HG03520 (cell line): ENCODE measurements around the gene ELFN1.

Experiments used
- ATAC-seq: cut with Tn5 transposase; IDR thresholded peaks from one replicate; pipeline ENCODE4 v1.9.1; 2021; ENCODE audit warnings: mild to moderate bottlenecking, moderate library complexity; ENCODE audit not compliant: unreplicated experiment

ELFN1 gene

DNA sequence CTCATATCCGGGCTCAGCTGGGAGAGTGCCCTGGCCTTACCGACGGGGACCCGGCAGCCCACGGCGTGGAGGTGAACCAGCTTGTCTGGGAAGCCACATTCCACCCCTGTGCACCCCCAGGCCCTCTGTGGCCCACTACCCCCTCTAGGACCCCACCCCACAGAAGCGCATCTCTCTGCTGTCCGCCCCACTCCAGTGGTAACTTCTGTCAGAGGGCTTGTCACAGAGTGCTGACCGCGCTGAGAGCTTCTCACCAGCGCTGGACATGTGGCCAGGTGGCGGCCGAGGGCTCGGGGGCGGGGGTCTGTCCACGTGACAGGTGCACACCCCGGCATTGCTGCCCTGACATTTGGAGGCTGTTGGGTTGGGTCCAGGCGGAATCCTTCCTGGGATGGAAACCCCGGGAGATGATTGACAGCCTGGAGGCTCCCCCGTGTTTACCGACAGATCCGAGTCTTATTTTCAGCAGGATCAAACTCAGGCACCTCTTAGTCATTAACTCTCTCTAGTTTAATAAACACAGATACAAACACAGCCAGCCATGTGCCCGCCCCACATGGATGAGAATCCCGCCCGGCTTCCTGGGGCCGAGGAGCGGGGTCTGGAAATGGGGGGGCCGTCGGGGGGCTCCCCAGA, 5.1 kb downstream of the ELFN1 start:
- no peak for ATAC-seq

DNA sequence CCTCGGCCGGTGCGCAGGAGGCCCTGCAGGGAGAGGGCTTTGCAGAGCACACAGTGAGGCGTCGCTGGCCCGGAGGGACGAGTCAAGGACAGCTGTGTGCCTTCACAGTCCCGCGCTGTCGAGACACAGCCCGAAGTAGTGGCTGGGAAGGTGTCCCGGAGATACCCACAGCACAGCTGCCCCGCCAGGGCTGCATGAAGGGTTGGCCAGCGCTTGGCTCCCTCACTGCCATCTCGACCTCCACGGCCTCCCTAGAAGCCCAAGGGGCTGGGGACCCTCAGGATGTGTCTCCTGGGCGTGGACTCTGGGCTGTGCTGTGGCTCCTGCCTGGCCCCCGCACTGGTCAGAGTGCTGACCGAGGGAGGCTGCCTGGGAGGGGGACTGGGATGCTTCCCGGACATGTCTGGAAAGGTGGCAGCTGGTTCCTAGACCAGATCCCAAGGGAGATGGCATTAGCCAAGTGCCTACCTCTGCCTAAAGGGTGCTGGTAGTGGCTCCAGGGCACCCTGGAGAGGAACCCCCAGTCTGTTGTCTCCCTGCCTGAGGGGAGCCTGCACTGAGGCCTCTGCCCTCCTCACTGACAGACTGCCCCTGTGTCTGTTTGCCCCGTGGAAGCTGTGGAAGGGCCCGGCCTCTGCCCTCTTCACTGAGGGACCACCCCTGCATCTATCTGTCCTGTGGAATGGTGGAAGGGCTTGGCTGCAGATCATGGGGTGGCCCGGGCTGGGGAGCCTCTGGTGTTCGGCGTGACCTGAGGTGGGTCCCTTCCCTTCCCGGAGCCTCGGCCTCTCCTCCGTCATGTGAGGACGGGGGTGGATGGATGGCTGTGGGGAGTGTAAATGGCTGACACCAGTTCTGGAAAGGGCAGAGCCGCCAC, 5.8 kb downstream of the ELFN1 start:
- ATAC-seq: no peak

DNA sequence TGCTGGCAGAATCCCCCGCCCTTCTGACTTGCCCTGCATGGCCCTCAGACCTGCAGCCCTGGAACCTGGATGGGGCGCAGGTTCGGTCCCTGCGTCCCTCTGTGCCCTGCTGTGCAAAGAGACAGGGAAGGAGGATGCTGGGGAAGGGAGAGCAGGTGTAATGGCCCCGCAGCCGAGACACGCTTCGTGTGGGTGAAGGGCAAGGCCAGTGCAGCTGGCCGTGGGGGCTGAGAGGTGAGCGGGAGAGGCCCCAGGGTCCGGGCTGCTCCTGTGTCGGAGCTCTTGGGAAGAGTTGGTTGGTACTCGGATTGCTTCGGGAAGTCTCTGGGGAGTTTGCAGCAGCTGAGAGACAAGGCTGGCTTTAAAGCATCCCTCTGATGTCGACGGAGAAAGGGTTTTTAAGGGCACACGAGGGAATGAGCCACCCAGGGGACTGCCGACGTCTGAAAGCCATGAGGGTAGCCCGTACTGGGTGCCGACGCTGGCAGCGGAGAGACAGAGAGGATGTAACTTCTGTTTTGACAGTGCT, 6.5 kb downstream of the ELFN1 start:
- ATAC-seq: no peak

DNA sequence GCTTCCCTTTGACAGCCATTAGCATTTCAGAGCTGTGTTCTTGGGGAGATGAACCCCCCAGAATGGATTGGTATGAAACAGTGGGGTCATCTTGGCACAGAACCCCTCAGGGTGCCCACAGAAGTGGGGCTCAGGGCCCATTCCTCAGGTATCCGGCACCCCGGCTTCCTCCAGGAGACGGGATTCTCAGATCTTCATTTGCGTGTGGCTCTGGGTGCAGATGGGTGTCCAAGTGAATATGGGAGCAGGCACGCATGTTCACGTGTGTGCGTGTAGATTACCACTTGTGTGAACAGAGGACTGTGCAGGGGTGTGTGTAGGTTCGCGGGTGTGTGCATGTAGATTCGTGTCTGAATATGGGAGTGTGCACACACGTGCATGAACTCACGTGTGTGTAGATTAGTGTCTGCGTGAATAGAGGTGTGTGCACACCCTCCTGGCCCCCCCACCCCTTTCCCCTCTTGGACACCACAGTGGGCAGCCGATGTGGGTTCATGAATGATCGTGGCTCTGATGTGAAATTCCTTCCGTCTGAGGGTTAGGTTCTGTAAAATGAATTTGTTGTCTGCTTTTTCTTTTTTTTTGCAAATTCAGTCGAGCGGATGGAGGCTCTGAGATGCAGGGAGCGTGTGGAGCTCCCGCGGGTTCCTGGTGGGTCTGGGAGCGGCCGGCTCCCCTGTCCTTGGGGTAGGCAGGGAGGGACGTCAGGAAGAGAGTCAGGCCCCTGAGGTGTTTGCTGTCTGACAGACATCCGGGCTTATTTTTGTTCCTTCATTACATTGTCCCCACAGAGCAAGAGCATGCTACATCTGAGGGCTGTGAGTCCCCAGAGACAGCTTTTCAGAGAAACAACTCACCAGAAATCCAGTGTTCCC, 7.4 kb downstream of the ELFN1 start:
- no peak for ATAC-seq

DNA sequence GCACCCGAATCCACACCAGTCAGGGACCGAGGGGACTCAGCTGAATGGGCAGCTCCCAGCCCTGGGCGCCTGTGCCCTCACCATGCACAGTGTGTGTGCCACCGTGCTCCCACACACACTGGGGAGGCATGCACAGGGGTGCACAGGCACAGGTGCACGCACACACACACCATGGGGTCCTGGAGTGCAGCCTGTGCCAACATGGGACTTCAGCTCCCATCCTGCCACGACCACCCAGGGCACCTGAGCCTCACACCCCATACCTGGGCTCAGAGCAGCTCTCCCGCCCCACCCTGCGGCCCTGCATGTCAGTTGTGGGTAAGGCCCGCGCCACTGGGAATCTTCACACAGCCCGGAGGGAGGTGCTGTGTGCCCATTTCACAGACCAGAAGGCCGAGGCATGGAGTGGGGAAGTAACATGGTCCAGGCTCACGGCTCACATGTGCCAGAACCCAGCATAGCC, 8.0 kb downstream of the ELFN1 start:
- no peak for ATAC-seq

DNA sequence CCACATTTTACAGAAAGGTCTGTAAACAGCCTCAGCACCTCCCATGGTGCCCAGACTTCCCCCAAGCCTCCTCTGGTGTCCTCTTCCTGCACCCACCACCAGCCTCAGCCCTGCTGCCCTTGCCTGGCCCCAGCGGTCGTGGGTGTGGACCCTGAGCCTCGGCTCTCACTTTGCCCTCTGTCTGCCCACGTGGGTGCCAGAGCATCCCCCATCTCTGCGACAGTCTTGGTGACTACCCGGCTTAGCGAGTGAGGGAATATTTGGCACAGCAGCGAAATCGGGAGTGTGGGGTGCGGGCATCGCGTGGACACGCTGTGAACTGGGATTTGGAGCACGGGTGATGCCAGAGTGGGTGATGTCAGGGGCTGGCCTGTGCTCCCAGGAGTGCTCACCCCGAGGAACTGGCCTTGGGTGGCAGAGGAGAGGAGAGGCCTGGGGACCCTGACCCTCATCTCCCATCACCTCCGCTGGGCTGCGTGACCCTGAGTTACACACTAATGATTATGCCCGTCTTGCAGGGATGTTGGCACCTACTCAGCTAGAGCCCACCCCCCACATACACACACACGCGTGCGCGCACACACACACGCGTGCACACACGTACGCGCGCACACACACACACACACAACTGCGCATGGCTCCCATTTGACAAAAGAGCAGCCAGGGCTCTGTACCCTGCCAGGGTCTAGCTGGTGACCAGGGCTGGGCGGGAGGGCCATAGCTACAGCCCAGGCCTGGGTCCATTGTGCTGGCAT, 8.7 kb downstream of the ELFN1 start:
- no peak for ATAC-seq

DNA sequence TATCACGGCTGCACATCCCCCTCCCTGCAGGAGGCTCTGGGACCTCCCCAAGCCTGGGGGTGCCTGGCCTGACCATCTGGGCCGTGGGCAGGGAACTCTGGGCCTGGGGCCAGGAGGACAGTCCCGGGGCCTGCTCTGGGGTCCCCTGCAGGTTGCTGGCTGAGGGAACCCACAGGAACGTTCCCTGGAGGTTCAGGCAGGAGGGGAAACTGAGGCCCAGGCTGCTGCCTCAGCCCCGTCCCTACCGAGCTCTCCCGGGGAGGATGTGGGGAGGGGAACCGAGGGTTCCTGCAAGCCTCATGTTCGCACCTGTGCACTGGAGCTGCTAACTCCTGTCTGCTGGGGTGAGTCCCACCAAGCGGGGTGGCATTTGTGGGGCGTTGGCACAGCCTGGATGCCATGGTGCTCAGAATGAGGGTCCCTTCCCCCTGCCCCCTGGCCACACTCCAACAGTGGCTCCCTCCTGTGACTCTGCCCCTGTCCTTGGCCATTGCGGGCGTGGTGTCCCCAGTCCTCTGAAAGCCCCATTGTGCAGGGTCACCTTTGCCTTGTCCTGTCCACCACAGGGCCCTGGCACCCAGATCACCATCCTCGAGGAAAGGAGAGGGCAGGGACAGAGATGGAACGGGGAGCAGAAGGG, 9.4 kb downstream of the ELFN1 start:
- no peak for ATAC-seq

DNA sequence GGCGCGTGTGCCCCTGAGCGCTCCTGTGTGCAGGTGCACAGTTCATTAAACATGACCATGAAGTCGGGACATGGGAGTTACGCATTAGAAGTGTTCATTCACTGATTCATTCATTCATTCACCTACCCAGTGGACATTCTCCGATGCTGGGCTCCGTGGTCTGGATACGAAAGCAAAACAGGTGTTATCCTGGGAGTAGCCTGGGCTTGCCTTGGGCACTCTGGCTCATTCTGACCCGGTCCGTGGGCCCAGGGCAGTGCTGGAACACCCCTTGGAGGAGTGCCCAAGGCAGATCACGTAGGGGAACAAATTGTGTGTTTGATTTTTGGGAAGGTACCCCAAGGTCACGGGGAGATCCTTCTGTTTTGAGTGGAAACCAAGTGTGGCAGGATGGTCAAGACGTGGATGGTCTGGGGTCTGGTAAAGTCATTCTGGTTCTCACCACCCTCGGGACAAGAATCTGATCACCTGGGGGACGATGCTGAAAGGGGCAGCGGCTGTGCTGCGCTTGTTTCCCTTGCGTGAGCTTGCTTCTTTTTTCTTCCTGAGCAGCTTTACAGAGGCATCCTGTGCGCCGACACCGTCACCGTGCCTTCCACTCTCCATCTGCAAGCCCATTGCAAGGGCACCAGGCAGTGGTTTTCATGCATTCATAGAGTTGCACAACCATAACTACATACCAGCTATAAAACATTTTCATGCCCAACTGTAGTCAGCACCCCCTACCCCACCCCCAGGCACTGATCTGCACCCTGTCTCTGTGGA, 10.1 kb downstream of the ELFN1 start:
- ATAC-seq: no peak

DNA sequence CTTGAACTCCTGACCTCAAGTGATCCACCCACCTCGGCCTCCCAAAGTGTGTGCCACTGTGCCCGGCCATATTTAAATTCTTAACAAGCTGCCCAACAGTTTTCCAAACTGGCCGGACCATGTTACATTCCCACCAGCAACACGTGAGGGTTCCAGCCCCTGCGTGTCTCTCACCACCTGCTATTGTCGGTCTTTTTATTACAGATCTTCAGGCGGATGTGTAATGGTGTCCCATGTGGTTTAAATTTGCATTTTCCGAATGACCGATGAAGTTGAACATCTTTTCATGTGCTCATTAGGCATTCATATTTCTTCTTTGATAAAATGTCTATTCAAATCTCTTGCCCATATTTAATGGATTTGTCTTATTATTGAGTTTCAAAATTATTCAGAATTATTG, 11.5 kb downstream of the ELFN1 start:
- no peak for ATAC-seq

DNA sequence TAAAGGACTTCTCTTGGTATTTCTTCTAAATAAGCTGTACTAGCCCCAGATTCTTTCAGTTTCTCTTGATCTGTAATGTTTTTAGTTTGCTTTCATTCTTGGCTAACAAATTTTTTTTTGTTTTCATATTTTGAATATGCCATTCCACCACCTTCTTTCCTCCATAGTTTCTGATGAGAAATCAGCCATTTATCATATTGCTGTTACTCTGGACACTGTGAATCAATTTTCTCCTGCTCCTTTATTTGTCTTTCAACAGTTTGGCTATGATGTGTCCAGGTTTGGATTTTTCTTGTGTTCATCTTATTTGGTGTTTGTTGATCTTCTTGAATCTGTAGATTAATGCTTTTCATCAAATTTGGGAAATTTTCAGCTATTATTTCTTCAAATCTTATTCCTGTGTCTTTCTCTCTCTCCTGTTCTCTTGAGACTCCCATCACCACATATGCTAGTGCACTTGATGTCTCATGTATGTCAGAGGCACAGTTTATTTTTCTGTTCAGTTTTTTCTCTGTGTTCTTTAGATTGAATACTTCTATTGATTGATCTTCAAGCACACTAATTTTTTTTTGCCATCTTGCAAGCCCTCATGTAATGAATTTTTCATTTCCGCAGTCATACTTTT, 15.0 kb downstream of the ELFN1 start:
- ATAC-seq: no peak

DNA sequence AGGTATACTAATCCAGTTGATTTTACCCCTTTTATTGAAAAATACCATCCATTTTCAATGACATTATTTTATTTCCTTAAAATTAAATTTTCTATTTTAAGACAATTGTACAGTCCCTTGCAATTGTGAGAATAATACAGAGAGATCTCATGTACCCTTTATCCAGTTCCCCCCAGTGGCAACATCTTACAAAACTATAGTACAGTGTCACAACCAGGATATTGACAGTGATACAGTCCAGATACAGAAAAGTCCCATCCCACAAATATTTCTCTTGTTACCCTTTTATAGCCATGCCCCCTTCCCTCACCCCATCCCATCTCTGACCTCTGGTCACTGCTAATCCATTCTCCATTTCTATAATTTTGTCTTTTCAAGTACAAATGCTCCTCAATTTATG, 18.5 kb downstream of the ELFN1 start:
- no peak for ATAC-seq

DNA sequence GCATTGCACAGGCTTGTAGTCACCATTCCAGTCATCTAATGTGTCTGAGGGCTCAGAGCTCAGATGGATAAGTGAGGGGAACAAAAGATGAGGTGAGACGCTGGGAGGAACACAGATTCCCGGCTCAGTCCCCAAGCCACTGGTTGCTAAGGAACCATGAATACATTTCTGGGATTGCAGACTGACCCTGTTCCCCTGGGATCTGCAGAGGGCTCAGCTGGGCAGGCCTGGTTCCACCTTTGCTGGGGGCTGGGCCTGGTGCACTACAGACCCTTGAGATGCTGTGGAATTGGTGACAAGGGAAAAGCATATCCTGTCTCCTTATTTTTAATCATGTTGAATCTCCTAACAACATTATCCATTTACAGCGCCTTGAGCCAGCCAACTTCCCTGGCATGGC, 19.2 kb downstream of the ELFN1 start:
- ATAC-seq: no peak

DNA sequence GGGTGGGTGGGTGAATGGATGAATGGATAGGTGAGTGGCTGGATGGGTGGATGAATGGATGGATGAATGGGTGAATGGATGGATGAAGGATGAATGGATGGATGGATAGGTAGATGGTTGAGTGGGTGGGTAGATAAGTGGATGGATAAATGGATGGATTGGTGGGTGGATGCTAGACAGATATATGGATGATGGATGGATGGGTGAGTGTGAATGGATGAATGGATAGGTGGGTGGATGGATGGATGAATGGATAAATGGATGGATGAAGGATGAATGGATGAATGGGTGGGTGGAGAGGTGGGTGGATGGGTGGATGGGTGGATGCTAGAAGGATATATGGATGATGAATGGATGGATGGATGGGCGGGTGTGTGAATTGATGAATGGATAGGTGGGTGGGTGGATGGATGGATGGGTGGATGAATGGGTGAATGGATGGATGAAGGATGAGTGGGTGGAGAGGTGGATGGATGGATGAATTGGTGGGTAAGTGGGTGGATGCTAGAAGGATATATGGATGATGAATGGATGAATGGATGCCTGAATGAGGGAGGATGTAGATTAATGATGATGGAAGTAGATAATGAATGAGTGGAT, 20.4 kb downstream of the ELFN1 start:
- ATAC-seq: no peak

DNA sequence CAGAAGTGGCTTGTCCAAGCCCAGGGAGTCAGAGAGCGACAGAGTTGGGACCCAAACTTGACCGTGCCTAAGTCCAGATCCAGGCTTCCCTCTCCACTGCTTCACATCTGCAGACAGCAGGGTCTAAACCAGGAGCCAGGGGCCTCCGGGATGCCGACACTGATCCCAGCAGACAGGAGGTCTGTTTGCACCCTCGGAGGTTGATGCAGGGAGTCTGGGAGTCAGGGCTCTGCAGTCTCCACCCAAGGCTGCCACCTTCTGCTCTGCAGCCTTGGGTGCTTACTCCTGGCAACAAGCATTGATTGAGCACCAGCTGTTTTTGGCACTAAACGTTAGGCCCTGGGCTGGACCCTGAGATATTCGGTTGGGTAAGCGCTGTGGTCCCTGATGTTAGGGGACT, 21.0 kb downstream of the ELFN1 start:
- no peak for ATAC-seq

DNA sequence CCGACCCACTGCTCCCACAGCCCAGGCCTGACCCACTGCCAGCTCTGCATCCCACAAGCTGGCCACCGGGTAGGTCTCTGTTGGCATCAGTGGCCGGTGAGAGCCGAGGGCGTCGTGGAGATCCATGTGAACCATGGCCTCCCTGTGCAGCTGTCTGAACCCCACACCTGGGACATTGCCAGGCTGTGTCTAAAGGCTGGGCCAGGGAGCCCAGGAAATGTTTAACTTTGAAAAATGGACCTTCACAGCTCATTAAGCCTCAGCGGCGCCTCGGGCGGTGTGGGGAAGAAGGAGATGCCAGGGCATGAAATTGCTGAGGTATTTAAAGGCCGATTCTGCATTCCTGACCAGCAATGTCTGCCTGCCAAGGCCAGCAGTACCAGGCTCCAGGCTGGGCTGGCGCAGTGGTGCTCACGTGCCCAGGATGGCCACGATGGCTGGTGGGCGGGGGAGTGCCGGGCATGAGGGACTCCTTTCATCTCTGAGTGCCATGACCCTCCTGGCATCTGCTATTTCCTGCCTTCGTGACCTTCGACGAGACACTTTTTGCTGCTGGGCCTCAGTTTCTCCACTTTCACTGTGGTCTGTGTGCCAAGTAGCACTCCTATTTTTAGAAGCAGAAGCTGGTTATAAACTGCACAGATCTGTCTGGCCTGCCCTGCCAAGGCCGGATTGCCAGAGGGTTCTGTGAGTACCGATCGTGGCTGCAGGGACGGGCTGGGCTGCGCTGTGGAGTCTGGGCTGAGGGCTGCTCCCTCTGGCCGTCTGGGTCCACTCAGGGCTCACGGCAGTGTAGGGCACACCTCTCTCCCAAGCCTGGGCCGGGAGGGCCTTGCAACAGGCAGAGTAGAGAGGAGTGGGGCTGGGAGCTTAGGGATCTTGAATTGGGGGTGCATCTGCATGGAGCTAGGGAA, 21.8 kb downstream of the ELFN1 start:
- ATAC-seq: no peak

DNA sequence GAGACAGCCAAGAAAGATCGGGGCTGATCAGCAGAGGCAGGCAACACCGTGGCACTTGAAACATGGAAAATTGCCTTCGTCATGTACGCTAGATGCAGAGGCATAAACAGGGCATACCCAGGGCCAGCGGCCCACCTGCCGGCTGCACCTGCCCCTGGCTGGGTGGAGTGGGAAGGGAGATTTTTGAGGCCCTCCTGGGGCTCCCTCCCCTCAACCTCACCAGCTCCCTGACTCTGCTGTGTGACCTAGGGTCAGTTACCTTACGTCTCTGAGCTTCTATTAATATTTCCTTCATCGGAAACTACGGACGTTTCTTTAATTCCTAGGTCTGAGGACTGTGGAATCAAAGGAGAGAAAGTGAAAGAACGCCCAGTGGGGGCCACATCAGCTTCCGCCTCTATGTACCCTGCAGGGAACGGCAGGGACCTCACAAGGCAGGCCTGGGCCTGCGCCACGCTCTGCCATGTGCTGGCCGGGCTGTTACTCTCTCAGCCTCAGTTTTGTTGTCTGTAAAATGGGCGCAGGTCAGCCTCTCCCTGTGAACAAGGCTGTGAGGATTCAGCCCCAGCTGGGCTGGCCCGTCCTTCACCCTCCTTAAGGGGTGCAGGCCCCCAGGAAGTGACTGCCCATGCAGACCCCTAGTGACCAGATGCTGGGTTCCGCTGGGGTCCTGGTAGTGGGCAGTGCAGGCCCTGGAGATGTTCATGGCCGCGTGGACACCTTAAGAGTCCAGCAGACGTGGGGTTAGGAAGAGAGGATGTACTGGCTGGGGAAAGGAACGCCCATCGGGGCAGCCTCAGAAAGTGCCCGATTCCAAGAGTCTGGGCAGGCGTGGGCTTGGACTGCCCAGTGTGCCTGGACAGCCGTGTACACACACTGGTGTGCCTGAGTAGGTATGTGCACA, 22.7 kb downstream of the ELFN1 start:
- no peak for ATAC-seq
